ENCODE results near the gene DOCK4.

DNA sequence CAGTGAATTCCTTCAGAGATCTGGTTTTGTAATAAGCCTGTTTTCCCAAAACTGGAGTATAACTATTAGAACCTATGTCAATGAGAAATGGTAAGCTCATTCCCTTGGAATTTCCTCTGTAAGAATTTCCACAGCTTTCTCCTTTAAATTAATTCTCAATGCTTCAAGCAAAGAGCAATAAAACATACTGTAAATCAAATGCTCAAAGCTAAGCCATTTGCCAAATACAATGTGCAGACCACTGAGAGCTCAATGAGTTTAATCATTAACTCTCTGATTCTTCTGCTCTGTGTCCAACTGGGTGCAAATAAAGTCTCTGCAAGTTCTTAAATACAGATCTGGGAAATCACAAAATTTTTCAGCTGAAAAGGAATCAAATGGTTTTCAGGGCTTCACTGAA lies 416.3 kb downstream of the DOCK4 start:
- TF ChIP-seq, protein P1, sequence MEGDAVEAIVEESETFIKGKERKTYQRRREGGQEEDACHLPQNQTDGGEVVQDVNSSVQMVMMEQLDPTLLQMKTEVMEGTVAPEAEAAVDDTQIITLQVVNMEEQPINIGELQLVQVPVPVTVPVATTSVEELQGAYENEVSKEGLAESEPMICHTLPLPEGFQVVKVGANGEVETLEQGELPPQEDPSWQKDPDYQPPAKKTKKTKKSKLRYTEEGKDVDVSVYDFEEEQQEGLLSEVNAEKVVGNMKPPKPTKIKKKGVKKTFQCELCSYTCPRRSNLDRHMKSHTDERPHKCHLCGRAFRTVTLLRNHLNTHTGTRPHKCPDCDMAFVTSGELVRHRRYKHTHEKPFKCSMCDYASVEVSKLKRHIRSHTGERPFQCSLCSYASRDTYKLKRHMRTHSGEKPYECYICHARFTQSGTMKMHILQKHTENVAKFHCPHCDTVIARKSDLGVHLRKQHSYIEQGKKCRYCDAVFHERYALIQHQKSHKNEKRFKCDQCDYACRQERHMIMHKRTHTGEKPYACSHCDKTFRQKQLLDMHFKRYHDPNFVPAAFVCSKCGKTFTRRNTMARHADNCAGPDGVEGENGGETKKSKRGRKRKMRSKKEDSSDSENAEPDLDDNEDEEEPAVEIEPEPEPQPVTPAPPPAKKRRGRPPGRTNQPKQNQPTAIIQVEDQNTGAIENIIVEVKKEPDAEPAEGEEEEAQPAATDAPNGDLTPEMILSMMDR (IDR thresholded peaks at IDR 0.05), result no peak
- TF ChIP-seq PHF8 (IDR thresholded peaks at IDR 0.05; ENCODE audit: borderline replicate concordance, low read depth), result no peak
- no peak for TF ChIP-seq EP300 (IDR thresholded peaks at IDR 0.05)
- no peak for TF ChIP-seq PBX3 (IDR thresholded peaks at IDR 0.05)
- TF ChIP-seq FOSL2 (IDR thresholded peaks at IDR 0.05), result no peak
- no peak for TF ChIP-seq FOSL2 (CRISPR knock-in tag; IDR thresholded peaks at IDR 0.05)
- no peak for TF ChIP-seq RAD21 (conservative IDR thresholded peaks at IDR 0.05 in 1 of 2, IDR thresholded peaks at IDR 0.05 in 1 of 2)
- TF ChIP-seq TP53 (CRISPR knock-in tag; IDR thresholded peaks at IDR 0.05), result no peak
- TF ChIP-seq HOXA7 (CRISPR knock-in tag; IDR thresholded peaks at IDR 0.05), result no peak
- no peak for TF ChIP-seq POLR2AphosphoS2 (conservative IDR thresholded peaks at IDR 0.05; ENCODE audit: low read length)
